Measurements from ENCODE around the gene CCNQ.

Gene CCNQ

GRCh38 chrX:153592966-153593688 is 5.8 kb downstream of the CCNQ start (continued):
- TF ChIP-seq ZNF155 (tag by site-specific recombination; IDR thresholded peaks at IDR 0.05) (no peak), OSR2 (tag by site-specific recombination; IDR thresholded peaks at IDR 0.05) (no peak), HOXC10 (CRISPR knock-in tag; IDR thresholded peaks at IDR 0.05) (no peak), ZNF18 (tag by site-specific recombination; IDR thresholded peaks at IDR 0.05) (no peak), MYNN (tag by site-specific recombination; IDR thresholded peaks at IDR 0.05; ENCODE audit: borderline replicate concordance) (no peak), ZNF26 (tag by site-specific recombination; IDR thresholded peaks at IDR 0.05) (no peak), SCRT2 (tag by site-specific recombination; IDR thresholded peaks at IDR 0.05) (no peak)

GRCh38 chrX:153592091-153592833 is 6.7 kb downstream of the CCNQ start:
- ChIA-PET POLR2A (no interaction called here), CTCF (interaction anchor here (0.7 to 1.2 kb wide), 3 partner anchors 14 to 647 kb away, joined by 3 to 5 read pairs (median 3); no protein-coding TSS in a partner anchor)
- H3K36me3 ChIP-seq (ENCODE audit: control insufficient read depth in 2 of 2, insufficient read depth in 1 of 2, low read length in 2 of 2) = peaks cover 0 to 88% of the 10 kb centered on the region in 2 experiments; a peak in 2 of 3 replicates
- H3K4me1 ChIP-seq (ENCODE audit: control insufficient read depth, insufficient read depth, low read length) = no peaks in the 10 kb centered on the region
- no peaks in the 10 kb centered on the region for H3K9me3 ChIP-seq (ENCODE audit: control insufficient read depth, insufficient read depth, low read depth, low read length)
- no peak overlapping the region for H3K4me3 ChIP-seq (ENCODE audit: low read depth, low read length)
- no peak overlapping the region for H3K27ac ChIP-seq (ENCODE audit: extremely low read depth, low read depth, low read length)
- no peak for TF ChIP-seq ZBTB8A (tag by site-specific recombination; IDR thresholded peaks at IDR 0.05)
- no peak for TF ChIP-seq ZNF423 (tag by site-specific recombination; IDR thresholded peaks at IDR 0.05)
- TF ChIP-seq ZNF596 (tag by site-specific recombination; IDR thresholded peaks at IDR 0.05) = no peak
- no peak for TF ChIP-seq ZFP37 (tag by site-specific recombination; IDR thresholded peaks at IDR 0.05)
- no peak for TF ChIP-seq ZNF488 (tag by site-specific recombination; IDR thresholded peaks at IDR 0.05)
- TF ChIP-seq ZNF202 (tag by site-specific recombination; IDR thresholded peaks at IDR 0.05; ENCODE audit: borderline replicate concordance) = no peak
- TF ChIP-seq ZNF133 (tag by site-specific recombination; IDR thresholded peaks at IDR 0.05) = no peak
- no peak for TF ChIP-seq AEBP2 (tag by site-specific recombination; IDR thresholded peaks at IDR 0.05; ENCODE audit: borderline replicate concordance)
- no peak for TF ChIP-seq ZNF791 (tag by site-specific recombination; IDR thresholded peaks at IDR 0.05)
